ENCODE measurements around the gene LBX1.

Gene LBX1

GRCh38 chr10:101229266-101230182, at the start of gene LBX1:
Gene LBX1, minus strand, starts transcription at chr10:101229463. Its CDS starts 648 bp downstream, at chr10:101228815.
- DNase-seq (ENCODE audit: low read depth) = no peak

- no peak for DNase-seq (ENCODE audit: low read depth)
These were observed 44.5 kb upstream of the LBX1 start for GRCh38 chr10:101273741-101274140.

GRCh38 chr10:101273330-101273729, 44.1 kb upstream of the LBX1 start:
- DNase-seq (ENCODE audit: low read depth) = no peak

- DNase-seq (ENCODE audit: low read depth) = peak; percentile 52
These were observed 43.1 kb upstream of the LBX1 start for GRCh38 chr10:101272229-101272868.

GRCh38 chr10:101270763-101271162, 41.5 kb upstream of the LBX1 start:
- DNase-seq (ENCODE audit: low read depth) = peak; percentile 69

- DNase-seq (ENCODE audit: low read depth) = no peak
These were observed 38.5 kb upstream of the LBX1 start for GRCh38 chr10:101267776-101268175.

GRCh38 chr10:101267290-101267680, 38.0 kb upstream of the LBX1 start:
- no peak for DNase-seq (ENCODE audit: low read depth)

GRCh38 chr10:101266381-101267289, 37.4 kb upstream of the LBX1 start:
- DNase-seq (ENCODE audit: low read depth) = no peak

GRCh38 chr10:101263150-101263752, 34.0 kb upstream of the LBX1 start:
- peak; percentile 12 for DNase-seq (ENCODE audit: low read depth)

GRCh38 chr10:101262147-101262546, 32.9 kb upstream of the LBX1 start:
- DNase-seq (ENCODE audit: low read depth) = no peak

GRCh38 chr10:101261702-101262101, 32.4 kb upstream of the LBX1 start:
- DNase-seq (ENCODE audit: low read depth) = no peak

GRCh38 chr10:101260764-101261481, 31.7 kb upstream of the LBX1 start:
- no peak for DNase-seq (ENCODE audit: low read depth)

- DNase-seq (ENCODE audit: low read depth) = no peak
These were observed 29.1 kb upstream of the LBX1 start for GRCh38 chr10:101258179-101258885.

GRCh38 chr10:101257491-101257890, 28.2 kb upstream of the LBX1 start:
- no peak for DNase-seq (ENCODE audit: low read depth)

- DNase-seq (ENCODE audit: low read depth) = no peak
These were observed 27.8 kb upstream of the LBX1 start for GRCh38 chr10:101257084-101257483.

GRCh38 chr10:101256387-101256786, 27.1 kb upstream of the LBX1 start:
- DNase-seq (ENCODE audit: low read depth) = no peak

GRCh38 chr10:101250136-101250535, 20.9 kb upstream of the LBX1 start:
- no peak for DNase-seq (ENCODE audit: low read depth)

GRCh38 chr10:101249171-101249581, 19.9 kb upstream of the LBX1 start:
- no peak for DNase-seq (ENCODE audit: low read depth)

- DNase-seq (ENCODE audit: low read depth) = no peak
These were observed 17.4 kb upstream of the LBX1 start for GRCh38 chr10:101246639-101247038.

- DNase-seq (ENCODE audit: low read depth) = peak; percentile 62
These were observed 15.2 kb upstream of the LBX1 start for GRCh38 chr10:101244321-101245050.

All from amniotic epithelial cell (primary cell).